Pancreas (tissue), 10 donors: Measurements from ENCODE around the gene NOL4L. TPM values are rescaled to one million over a fixed set of nuclear protein-coding genes. Genes with fewer than 3 reads are reported as not detected.
A peak's percentile ranks its signal among the peaks of the same experiment; 100 is the strongest.

Experiments
- ATAC-seq, 4 donors: fragments of 200-7000 bp; cut with Tn5 transposase; one replicate each; pipeline versions ENCODE4 v1.8.0 to v1.9.1; 2020; ENCODE audit warnings: mild to moderate bottlenecking in 4 of 4, moderate library complexity in 4 of 4
- DNase-seq, 6 donors: peaks; one replicate each; pipeline ENCODE4 v3.0.0-alpha.2; 2020
- FAIRE-seq: peaks from 2 replicates; lab custom pipeline; 2012; peaks lifted over from hg19 to GRCh38; lab: Jason Lieb, UNC
- H3K27ac ChIP-seq, 4 donors: fragments of 200-600 bp; sonication (generic); 1 replicate in 3 of 4; 2 replicates in 1 of 4; pipeline versions ENCODE4 v1.5.0 to v1.8.0; 2020
- H3K27me3 ChIP-seq, 4 donors: fragments of 200-600 bp; one replicate each; pipeline ENCODE4 v1.8.0; 2021
- H3K36me3 ChIP-seq, 3 donors: fragments of 200-600 bp; sonication (generic) in 1 of 3; one replicate each; pipeline versions ENCODE4 v1.5.0 to v1.8.0; 2020 to 2021
- H3K4me1 ChIP-seq, 3 donors: fragments of 200-600 bp; one replicate each; pipeline ENCODE4 v1.8.0; 2021
- H3K4me3 ChIP-seq, 4 donors: fragments of 200-600 bp; sonication (generic) in 2 of 4; one replicate each; pipeline versions ENCODE4 v1.5.0 to v1.8.0; 2020 to 2021
- H3K9me3 ChIP-seq, 4 donors: fragments of 200-600 bp; one replicate each; pipeline ENCODE4 v1.8.0; 2021
- CTCF ChIP-seq, 4 donors: fragments of 200-600 bp; sonication (generic) in 3 of 4; IDR thresholded peaks; one replicate each; pipeline versions ENCODE4 v1.5.0 to v1.8.0; 2021; ENCODE audit warnings: antibody characterized with exemption in 4 of 4
- WGBS, 2 donors: extraction: QIAGEN DNeasy Blood & Tissue Kit; methylation state at CpG; one replicate each; pipeline ENCODE4 v1.1.7; 2013; 5-methylcytosine and 5-hydroxymethylcytosine counted together
- intact Hi-C, 3 donors: fragments of 100-400 bp; cut with DNase I; formaldehyde crosslinking; loops; one replicate each; pipeline versions ENCODE4 v1.11.1 to v1.14.2; 2022
- polyA plus RNA-seq, 2 donors: library from polyadenylated mRNA; stranded (reverse); fragments of 200-250 nt; gene quantifications; one replicate each; pipeline ENCODE4 v1.2.3, GENCODE V29; 2013
- total RNA-seq, 6 donors: library from RNA; stranded (reverse); fragmentation: NEBNext Ultra II Directional in 4 of 6; extraction: Animal tissue kit (Norgen Biotek cat#: 25700) in 4 of 6; gene quantifications; one replicate each; pipeline versions ENCODE4 v1.2.1 to v1.2.4, GENCODE V29; 2021 to 2023
- donor health status: healthy with polysubstance abuse.
- donor health status: DM: no; HTN: no; CAD: no; lungs with moderate emphysema.
- donor health status: DM: no; HTN: no; CAD: no.
- donor health status: control.
- donor health status: control.
- donor health status: Bipolar disorder and iron deficiency.
- donor health status: DM: yes; HTN: yes; CAD: no.
- donor health status: DM: no; HTN: no; CAD: no.
- donor health status: DM: no; HTN: no; CAD: no.
- donor health status: DM: yes; HTN: yes; CAD: no.

NOL4L gene
- total and polyA plus RNA-seq, 8 donors: 8.7 to 14.5 (median 10.2) TPM

GRCh38 chr20:32535316-32535952, 49.7 kb downstream of the NOL4L start:
- no peaks in the 10 kb centered on the region for H3K36me3 ChIP-seq
- 83 to 84% methylated on average over 18 of the region's 18 CpGs for WGBS, 2 donors
- peak overlapping the region in 3 of 4 donors; percentile 40 to 56 (median 46) for H3K4me3 ChIP-seq
- H3K9me3 ChIP-seq: no peaks in the 10 kb centered on the region
- DNase-seq (peak in 1 of 6 donors; percentile 17), ATAC-seq (no peak), FAIRE-seq (no peak)
- H3K27me3 ChIP-seq: no peaks in the 10 kb centered on the region
- intact Hi-C loops: no loop called here
- peak overlapping the region in 3 of 4 donors; percentile 53 to 65 (median 58) for H3K27ac ChIP-seq
- H3K4me1 ChIP-seq: peaks cover 0 to 3% (median 0%) of the 10 kb centered on the region in 3 donors
- no peak for TF ChIP-seq CTCF (IDR thresholded peaks at IDR 0.05)

DNA sequence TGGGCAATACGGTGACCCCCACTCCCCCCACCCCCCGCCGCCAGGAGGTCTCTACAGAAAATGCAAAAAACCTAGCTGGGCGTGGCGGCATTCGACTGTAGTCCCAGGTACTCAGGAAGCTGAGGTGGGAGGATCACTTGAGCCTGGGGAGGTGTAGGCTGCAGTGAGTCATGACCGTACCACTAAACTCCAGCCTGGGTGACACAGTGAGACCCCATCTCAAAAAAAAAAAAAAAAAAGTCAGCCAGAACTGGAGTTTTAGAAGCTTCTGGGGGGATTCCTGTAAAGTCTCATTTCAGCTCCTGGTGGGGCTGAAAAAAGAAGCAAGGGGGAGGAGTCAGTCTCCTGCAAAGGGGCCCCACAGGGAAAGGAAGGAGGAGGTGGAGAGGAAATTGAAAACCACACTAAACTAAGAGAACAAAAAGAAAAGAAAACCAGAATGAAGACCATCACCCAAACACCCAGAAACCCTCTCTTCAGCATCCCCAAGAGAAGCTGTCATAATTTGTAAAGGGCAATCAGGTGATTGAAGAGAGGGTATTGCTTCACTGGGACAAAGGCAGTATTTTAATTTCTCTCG, 50.4 kb downstream of the NOL4L start:
- Histone ChIP-seq H3K36me3 (no peaks in the 10 kb centered on the region), H3K4me1 (peaks cover 0 to 3% (median 0%) of the 10 kb centered on the region in 3 donors), H3K4me3 (no peak overlapping the region), H3K9me3 (no peaks in the 10 kb centered on the region), H3K27ac (no peak overlapping the region), H3K27me3 (no peaks in the 10 kb centered on the region)
- TF ChIP-seq CTCF (IDR thresholded peaks at IDR 0.05): no peak
- ATAC-seq: no peak
- DNase-seq: peak in 1 of 6 donors; percentile 15
- intact Hi-C loops: no loop called here
- FAIRE-seq: no peak
- 74 to 91% methylated on average over 8 of the region's 8 CpGs for WGBS, 2 donors

DNA sequence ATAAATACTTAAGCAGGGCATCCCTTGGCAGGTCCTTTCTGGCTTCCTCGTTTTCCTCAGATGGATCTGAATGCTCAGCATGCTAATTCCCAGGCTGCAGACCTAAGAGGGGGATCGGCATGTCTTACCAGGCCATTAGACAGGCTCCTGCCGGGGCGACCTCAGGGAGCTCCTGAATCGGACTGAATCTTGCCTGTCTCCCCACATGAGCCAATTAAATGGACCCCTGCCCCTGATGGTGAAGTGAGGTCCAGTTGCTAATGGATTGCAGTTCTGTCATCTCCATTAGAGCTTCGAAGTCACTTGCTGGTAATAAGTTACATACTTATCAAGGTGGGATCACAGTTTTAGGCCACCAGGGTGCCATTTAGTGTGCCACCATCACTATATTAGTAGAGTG, 51.4 kb downstream of the NOL4L start:
- Histone ChIP-seq H3K36me3 (no peaks in the 10 kb centered on the region), H3K27ac (no peak overlapping the region), H3K27me3 (no peaks in the 10 kb centered on the region), H3K4me1 (peaks cover 0 to 2% (median 0%) of the 10 kb centered on the region in 3 donors), H3K4me3 (no peak overlapping the region), H3K9me3 (no peaks in the 10 kb centered on the region)
- intact Hi-C loops: no loop called here
- no peak for TF ChIP-seq CTCF (IDR thresholded peaks at IDR 0.05)
- 70 to 75% methylated on average over 6 of the region's 6 CpGs for WGBS, 2 donors
- DNase-seq (peak in 1 of 6 donors; percentile 16), FAIRE-seq (no peak), ATAC-seq (no peak)

GRCh38 chr20:32532246-32532645, 52.9 kb downstream of the NOL4L start:
- H3K4me3 ChIP-seq: no peak overlapping the region
- no peaks in the 10 kb centered on the region for H3K9me3 ChIP-seq
- no peaks in the 10 kb centered on the region for H3K27me3 ChIP-seq
- no peak overlapping the region for H3K27ac ChIP-seq
- intact Hi-C loops: no loop called here
- no peak for TF ChIP-seq CTCF (IDR thresholded peaks at IDR 0.05)
- peaks cover 0 to 16% (median 10%) of the 10 kb centered on the region in 3 donors for H3K4me1 ChIP-seq
- DNase-seq (peak in 1 of 6 donors; percentile 8), ATAC-seq (no peak), FAIRE-seq (no peak)
- 85 to 87% methylated on average over 7 of the region's 7 CpGs for WGBS, 2 donors
- no peaks in the 10 kb centered on the region for H3K36me3 ChIP-seq
